Measurements from ENCODE around the gene SNX27. TPM values are rescaled to one million over a fixed set of nuclear protein-coding genes. Genes with fewer than 3 reads are reported as not detected.

Gene SNX27
- total RNA-seq, 2 experiments from 2014 or later, result 13.2 to 13.3 TPM

GRCh38 chr1:151585622-151586021 lies 26.2 kb upstream of the SNX27 start:
- TF ChIP-seq, protein P1, sequence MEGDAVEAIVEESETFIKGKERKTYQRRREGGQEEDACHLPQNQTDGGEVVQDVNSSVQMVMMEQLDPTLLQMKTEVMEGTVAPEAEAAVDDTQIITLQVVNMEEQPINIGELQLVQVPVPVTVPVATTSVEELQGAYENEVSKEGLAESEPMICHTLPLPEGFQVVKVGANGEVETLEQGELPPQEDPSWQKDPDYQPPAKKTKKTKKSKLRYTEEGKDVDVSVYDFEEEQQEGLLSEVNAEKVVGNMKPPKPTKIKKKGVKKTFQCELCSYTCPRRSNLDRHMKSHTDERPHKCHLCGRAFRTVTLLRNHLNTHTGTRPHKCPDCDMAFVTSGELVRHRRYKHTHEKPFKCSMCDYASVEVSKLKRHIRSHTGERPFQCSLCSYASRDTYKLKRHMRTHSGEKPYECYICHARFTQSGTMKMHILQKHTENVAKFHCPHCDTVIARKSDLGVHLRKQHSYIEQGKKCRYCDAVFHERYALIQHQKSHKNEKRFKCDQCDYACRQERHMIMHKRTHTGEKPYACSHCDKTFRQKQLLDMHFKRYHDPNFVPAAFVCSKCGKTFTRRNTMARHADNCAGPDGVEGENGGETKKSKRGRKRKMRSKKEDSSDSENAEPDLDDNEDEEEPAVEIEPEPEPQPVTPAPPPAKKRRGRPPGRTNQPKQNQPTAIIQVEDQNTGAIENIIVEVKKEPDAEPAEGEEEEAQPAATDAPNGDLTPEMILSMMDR (IDR thresholded peaks at IDR 0.05), result no peak
- H3K36me3 Mint-ChIP-seq (ENCODE audit: low read depth), result no peaks in the 10 kb centered on the region
- no peak overlapping the region for H3K4me3 ChIP-seq (ENCODE audit: low read length)
- peaks cover under 1% of the 10 kb centered on the region for H3K9me3 Mint-ChIP-seq
- H3K36me3 ChIP-seq (ENCODE audit: insufficient read depth, low read length), result no peaks in the 10 kb centered on the region
- ChIA-PET POLR2A (no interaction called here), CTCF (interaction anchor here (1.1 kb wide), 1 partner anchor 8 kb away, joined by 3 read pairs; no protein-coding TSS in a partner anchor)
- no peaks in the 10 kb centered on the region for H3K4me1 Mint-ChIP-seq (ENCODE audit: low read depth)
- no peak for DNase-seq
- no peak overlapping the region for H3K4me3 Mint-ChIP-seq
- no peak overlapping the region for H3K27ac Mint-ChIP-seq
- H3K27me3 Mint-ChIP-seq, result peaks cover 4% of the 10 kb centered on the region
- peaks cover 0 to 2% of the 10 kb centered on the region in 2 experiments for H3K27me3 ChIP-seq (ENCODE audit: control insufficient read depth in 1 of 2, insufficient read depth in 2 of 2, low read length in 2 of 2)
- no peak for ATAC-seq (ENCODE audit: poor library complexity)
- H3K9me3 ChIP-seq (ENCODE audit: control insufficient read depth in 1 of 2, insufficient read depth in 1 of 2, low read length in 2 of 2), result no peaks in the 10 kb centered on the region
- no peaks in the 10 kb centered on the region for H3K4me1 ChIP-seq (ENCODE audit: insufficient read depth, low read length)
- intact Hi-C loops (cut with DNase I, micrococcal nuclease), result no loop called here
- no peak overlapping the region for H3K27ac ChIP-seq (ENCODE audit: low read depth in 1 of 2, low read length in 2 of 2)

DNA sequence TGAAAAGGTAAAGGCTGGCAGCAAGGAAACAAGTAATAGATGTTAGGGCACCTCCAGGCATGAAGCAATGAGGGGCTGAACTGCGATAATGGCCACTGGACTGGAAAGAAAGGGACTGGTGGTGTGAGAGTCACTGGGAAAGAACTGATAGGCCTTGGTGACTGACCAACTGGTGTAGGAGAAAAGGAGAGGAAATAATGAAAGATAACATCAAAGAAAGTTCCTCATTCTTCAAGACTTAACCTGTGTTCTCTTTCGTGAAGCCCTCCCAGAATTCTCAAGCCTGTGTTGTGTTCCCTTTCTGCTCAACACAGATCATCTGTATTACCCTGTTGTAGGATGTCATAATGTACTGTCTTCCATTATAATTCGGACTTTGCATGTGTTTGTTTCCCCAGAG lies 20.9 kb upstream of the SNX27 start:
- Mint-ChIP-seq H3K4me1 (ENCODE audit: low read depth) (peaks cover 10% of the 10 kb centered on the region), H3K4me3 (no peak overlapping the region), H3K9me3 (peaks cover 4% of the 10 kb centered on the region), H3K36me3 (ENCODE audit: low read depth) (no peaks in the 10 kb centered on the region), H3K27ac (no peak overlapping the region), H3K27me3 (peaks cover 4% of the 10 kb centered on the region)
- POLR2A ChIA-PET, result no interaction called here
- Histone ChIP-seq H3K27me3 (ENCODE audit: control insufficient read depth in 1 of 2, insufficient read depth in 2 of 2, low read length in 2 of 2) (peaks cover 0 to 8% of the 10 kb centered on the region in 2 experiments), H3K27ac (ENCODE audit: low read depth in 1 of 2, low read length in 2 of 2) (no peak overlapping the region), H3K36me3 (ENCODE audit: insufficient read depth, low read length) (no peaks in the 10 kb centered on the region), H3K9me3 (ENCODE audit: control insufficient read depth in 1 of 2, insufficient read depth in 1 of 2, low read length in 2 of 2) (no peaks in the 10 kb centered on the region), H3K4me1 (ENCODE audit: insufficient read depth, low read length) (peaks cover 11% of the 10 kb centered on the region), H3K4me3 (ENCODE audit: low read length) (no peak overlapping the region)
- intact Hi-C loops (cut with DNase I, micrococcal nuclease), result loop anchor here (5.0 to 10.0 kb wide), 4 partner anchors 134 to 406 kb away; partner anchors contain the start of genes POGZ (in 1 of the 2) and S100A10 (in 1 of the 2)
- TF ChIP-seq, protein P1 (IDR thresholded peaks at IDR 0.05), result no peak
- DNase-seq, result no peak
- CTCF ChIA-PET, result interaction anchor here (1.6 kb wide), 1 partner anchor 144 kb away, joined by 4 read pairs; no protein-coding TSS in a partner anchor
- no peak for ATAC-seq (ENCODE audit: poor library complexity)

DNA sequence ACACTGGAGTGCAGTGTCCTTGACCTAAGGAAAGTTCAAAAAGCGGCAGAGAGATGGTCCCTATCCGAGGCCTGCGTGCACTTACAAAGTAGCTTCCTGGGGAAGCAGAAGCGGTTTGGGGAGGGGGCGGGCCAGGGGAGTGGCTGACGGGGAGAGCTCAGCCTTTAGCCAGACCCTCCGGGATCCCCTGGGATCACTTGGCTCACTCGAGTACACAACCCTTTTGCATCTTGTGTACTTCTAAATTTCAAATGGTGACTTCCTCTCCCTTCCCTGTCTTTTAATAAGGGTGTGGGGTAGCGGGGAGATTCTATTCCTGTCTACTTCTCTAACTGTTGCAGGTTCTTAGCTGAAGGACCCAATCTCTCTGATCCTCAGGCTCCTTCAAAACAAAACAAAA lies 18.1 kb upstream of the SNX27 start:
- peaks cover 4% of the 10 kb centered on the region for H3K27me3 Mint-ChIP-seq
- DNase-seq (peak in 1 of 14 experiments; percentile 22), ATAC-seq (ENCODE audit: poor library complexity) (peak; percentile 47)
- intact Hi-C loops (cut with DNase I, micrococcal nuclease), result loop anchor here (1.0 to 10.0 kb wide), 8 partner anchors 136 to 404 kb away; partner anchors contain the start of genes C2CD4D (in 1 of the 2), POGZ (in 1 of the 2) and S100A10 (in 1 of the 2)
- Histone ChIP-seq H3K27ac (ENCODE audit: low read depth in 1 of 2, low read length in 2 of 2) (no peak overlapping the region), H3K27me3 (ENCODE audit: control insufficient read depth in 1 of 2, insufficient read depth in 2 of 2, low read length in 2 of 2) (peaks cover 0 to 6% of the 10 kb centered on the region in 2 experiments), H3K9me3 (ENCODE audit: control insufficient read depth in 1 of 2, insufficient read depth in 1 of 2, low read length in 2 of 2) (no peaks in the 10 kb centered on the region), H3K36me3 (ENCODE audit: insufficient read depth, low read length) (no peaks in the 10 kb centered on the region), H3K4me1 (ENCODE audit: insufficient read depth, low read length) (peaks cover 11% of the 10 kb centered on the region), H3K4me3 (ENCODE audit: low read length) (peak overlapping the region; percentile 14)
- no peaks in the 10 kb centered on the region for H3K36me3 Mint-ChIP-seq (ENCODE audit: low read depth)
- CTCF ChIA-PET, result interaction anchor here (0.5 to 1.7 kb wide), 27 partner anchors 8 to 1556 kb away, joined by 3 to 7 read pairs (median 3); partner anchors contain the start of genes CGN, MRPL9 and SNX27
- POLR2A ChIA-PET, result interaction anchor here (0.6 to 1.4 kb wide), 5 partner anchors 18 to 170 kb away, joined by 3 to 4 read pairs (median 3); partner anchors contain the start of genes CGN, MRPL9 and SNX27
- H3K27ac Mint-ChIP-seq, result no peak overlapping the region
- peak overlapping the region; percentile 49 for H3K4me3 Mint-ChIP-seq
- TF ChIP-seq, protein P1 (IDR thresholded peaks at IDR 0.05), result no peak
- peaks cover 4% of the 10 kb centered on the region for H3K9me3 Mint-ChIP-seq
- peaks cover 10% of the 10 kb centered on the region for H3K4me1 Mint-ChIP-seq (ENCODE audit: low read depth)

Measured in CD4-positive, alpha-beta T cell (primary cell).